ENCODE measurements around the gene PRSS27. TPM values are rescaled to one million over a fixed set of nuclear protein-coding genes. Genes with fewer than 3 reads are reported as not detected.

Gene PRSS27
- total and polyA plus RNA-seq, 2 donors (not counting 1 experiment from before 2014, with no cell fraction given), result 2.1 to 2.4 TPM

- Histone ChIP-seq H3K79me2 (ENCODE audit: control insufficient read depth, insufficient read depth, low read length) (no peaks in the 10 kb centered on the region), H2AFZ (ENCODE audit: insufficient read depth, low read depth, low read length, poor library complexity, severe bottlenecking) (no peak overlapping the region), H3K4me1 (ENCODE audit: control insufficient read depth in 2 of 2, insufficient read depth in 2 of 2, low read length in 2 of 2) (no peaks in the 10 kb centered on the region), H4K20me1 (ENCODE audit: control insufficient read depth, insufficient read depth, low read length, poor library complexity, severe bottlenecking) (no peaks in the 10 kb centered on the region), H3K36me3 (replicated peaks in 1 of 2; ENCODE audit: control extremely low read depth in 1 of 2, control insufficient read depth in 1 of 2, extremely low read depth in 1 of 2, insufficient read depth in 2 of 2, low read length in 1 of 2) (no peaks in the 10 kb centered on the region), H3K4me2 (replicated peaks; ENCODE audit: low read depth, low read length, poor library complexity, severe bottlenecking) (no peak overlapping the region), H3K9me3 (ENCODE audit: control extremely low read depth in 1 of 3, control insufficient read depth in 2 of 3, insufficient read depth in 1 of 3, low read length in 2 of 3) (no peaks in the 10 kb centered on the region), H3K4me3 (ENCODE audit: control extremely low read depth in 1 of 5, extremely low read depth in 1 of 5, insufficient read depth in 1 of 5, low read depth in 2 of 5, low read length in 4 of 5) (no peak overlapping the region), H3K27ac (ENCODE audit: low read length in 2 of 2) (no peak overlapping the region), H3K27me3 (replicated peaks in 1 of 4; ENCODE audit: control extremely low read depth in 1 of 4, control insufficient read depth in 3 of 4, insufficient read depth in 4 of 4, low read length in 3 of 4) (peaks cover 0 to 6% (median 0%) of the 10 kb centered on the region in 4 experiments), H3K9ac (ENCODE audit: low read length) (no peak overlapping the region)
- H3K9me3 Mint-ChIP-seq (ENCODE audit: insufficient read depth), result no peaks in the 10 kb centered on the region
- H3K27ac Mint-ChIP-seq, result no peak overlapping the region
- ChIA-PET CTCF (interaction anchor here (1.2 kb wide), 1 partner anchor 16 kb away, joined by 3 read pairs; no protein-coding TSS in a partner anchor), POLR2A (no interaction called here)
- WGBS (ENCODE audit: insufficient coverage), result 97% methylated on average over 5 of the region's 5 CpGs
- intact Hi-C loops (cut with micrococcal nuclease), result no loop called here
- no peaks in the 10 kb centered on the region for H3K4me1 Mint-ChIP-seq
- ATAC-seq (ENCODE audit: low read depth), result no peak
- H3K4me3 Mint-ChIP-seq, result no peak overlapping the region
- H3K27me3 Mint-ChIP-seq, result peaks cover 3% of the 10 kb centered on the region
- DNase-seq, result no peak
- no peak for TF ChIP-seq EZH2 (IDR thresholded peaks at IDR 0.05; ENCODE audit: borderline replicate concordance, insufficient read depth, low read depth, low read length, poor library complexity, severe bottlenecking)
Measured at GRCh38 chr16:2738615-2739014, 18.6 kb upstream of the PRSS27 start.

GRCh38 chr16:2737895-2738418 is 17.9 kb upstream of the PRSS27 start:
- CTCF ChIA-PET, result no interaction called here
- intact Hi-C loops (cut with micrococcal nuclease), result no loop called here
- no peak for TF ChIP-seq CTCF (IDR thresholded peaks at IDR 0.05)
- TF ChIP-seq EZH2 (IDR thresholded peaks at IDR 0.05; ENCODE audit: borderline replicate concordance, insufficient read depth, low read depth, low read length, poor library complexity, severe bottlenecking), result no peak
- Histone ChIP-seq H4K20me1 (ENCODE audit: control insufficient read depth, insufficient read depth, low read length, poor library complexity, severe bottlenecking) (no peaks in the 10 kb centered on the region), H3K27me3 (replicated peaks in 1 of 4; ENCODE audit: control extremely low read depth in 1 of 4, control insufficient read depth in 3 of 4, insufficient read depth in 4 of 4, low read length in 3 of 4) (peaks cover 0 to 6% (median 0%) of the 10 kb centered on the region in 4 experiments), H3K4me1 (ENCODE audit: control insufficient read depth in 2 of 2, insufficient read depth in 2 of 2, low read length in 2 of 2) (no peaks in the 10 kb centered on the region), H3K4me3 (ENCODE audit: control extremely low read depth in 1 of 5, extremely low read depth in 1 of 5, insufficient read depth in 1 of 5, low read depth in 2 of 5, low read length in 4 of 5) (no peak overlapping the region), H3K9me3 (ENCODE audit: control extremely low read depth in 1 of 3, control insufficient read depth in 2 of 3, insufficient read depth in 1 of 3, low read length in 2 of 3) (no peaks in the 10 kb centered on the region), H3K4me2 (replicated peaks; ENCODE audit: low read depth, low read length, poor library complexity, severe bottlenecking) (no peak overlapping the region), H3K79me2 (ENCODE audit: control insufficient read depth, insufficient read depth, low read length) (no peaks in the 10 kb centered on the region), H3K9ac (ENCODE audit: low read length) (no peak overlapping the region), H2AFZ (ENCODE audit: insufficient read depth, low read depth, low read length, poor library complexity, severe bottlenecking) (no peak overlapping the region), H3K27ac (ENCODE audit: low read length in 2 of 2) (no peak overlapping the region), H3K36me3 (replicated peaks in 1 of 2; ENCODE audit: control extremely low read depth in 1 of 2, control insufficient read depth in 1 of 2, extremely low read depth in 1 of 2, insufficient read depth in 2 of 2, low read length in 1 of 2) (no peaks in the 10 kb centered on the region)
- ATAC-seq (ENCODE audit: low read depth), result no peak
- WGBS (ENCODE audit: insufficient coverage), result 81% methylated on average over 7 of the region's 7 CpGs
- Mint-ChIP-seq H3K4me1 (no peaks in the 10 kb centered on the region), H3K9me3 (ENCODE audit: insufficient read depth) (no peaks in the 10 kb centered on the region), H3K27ac (no peak overlapping the region), H3K4me3 (no peak overlapping the region), H3K27me3 (peaks cover 3% of the 10 kb centered on the region)
- POLR2A ChIA-PET, result no interaction called here
- DNase-seq, result no peak

Data from B cell (primary cell).